ENCODE results near the gene CTDSPL. TPM values are rescaled to one million over a fixed set of nuclear protein-coding genes. Genes with fewer than 3 reads are reported as not detected.

CTDSPL gene
- total RNA-seq, 1 experiment from 2014 or later: 16.6 TPM

DNA sequence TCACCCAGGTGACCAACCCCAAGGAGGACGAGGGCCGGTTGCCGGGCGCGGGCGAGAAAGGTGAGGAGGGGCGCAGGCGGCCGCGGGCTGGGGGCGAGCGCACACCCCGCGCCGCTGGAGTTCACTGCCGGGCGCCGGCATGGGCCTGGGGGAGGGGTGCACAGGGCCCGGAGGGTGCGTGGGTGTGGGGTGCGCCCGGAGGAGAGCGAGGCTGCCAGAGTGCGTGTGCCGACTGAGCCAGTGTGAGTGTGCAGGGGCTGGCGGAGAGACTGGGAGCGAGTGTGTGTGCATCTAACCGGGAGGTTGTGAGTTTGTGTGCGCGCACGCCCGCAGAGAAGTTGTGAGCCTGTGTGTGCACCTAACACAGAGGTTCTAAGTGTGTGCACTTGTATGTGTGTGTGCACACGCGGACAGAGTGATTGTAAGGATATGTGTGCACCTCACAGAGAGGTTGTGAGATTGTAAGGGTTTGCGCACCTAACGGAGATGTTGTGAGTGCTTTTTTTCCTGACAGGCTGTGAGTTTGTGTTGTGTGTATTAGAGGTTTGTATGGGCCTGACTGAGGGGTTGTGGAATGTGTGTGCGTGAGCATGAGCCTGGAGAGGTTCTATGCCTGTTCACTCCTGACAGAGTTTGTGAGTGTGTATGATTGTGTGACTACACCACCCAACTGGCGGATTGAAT, 681 bp downstream of the CTDSPL start:
- H3K27me3 ChIP-seq (ENCODE audit: control insufficient read depth, insufficient read depth, low read length): no peaks in the 10 kb centered on the region
- H3K36me3 ChIP-seq (ENCODE audit: control insufficient read depth, insufficient read depth, low read length): no peaks in the 10 kb centered on the region
- POLR2A ChIA-PET: no interaction called here
- in situ Hi-C loops (cut with HindIII; ENCODE audit: low pct_unique_long_range_greater_than_20kb, low sequenced_read_pairs): no loop called here
- DNase-seq (ENCODE audit: low read depth, low spot score) (no peak), ATAC-seq (peak; percentile 47; the same call in 1 of the 2 replicates)
- BruUV-seq (replicated peaks): no TSS peak
- CTCF ChIA-PET: no interaction called here
- intact Hi-C loops (cut with micrococcal nuclease; ENCODE audit: unreplicated experiment): no loop called here
- no peaks in the 10 kb centered on the region for H3K9me3 ChIP-seq (ENCODE audit: control insufficient read depth, insufficient read depth, low read depth, low read length)
- peak overlapping the region; percentile 61 to 64 for H3K4me3 ChIP-seq (ENCODE audit: low read depth in 2 of 2, low read length in 2 of 2)
- H3K4me1 ChIP-seq (ENCODE audit: control insufficient read depth, insufficient read depth, low read length): peaks cover 26% of the 10 kb centered on the region
- TF ChIP-seq, protein P1, sequence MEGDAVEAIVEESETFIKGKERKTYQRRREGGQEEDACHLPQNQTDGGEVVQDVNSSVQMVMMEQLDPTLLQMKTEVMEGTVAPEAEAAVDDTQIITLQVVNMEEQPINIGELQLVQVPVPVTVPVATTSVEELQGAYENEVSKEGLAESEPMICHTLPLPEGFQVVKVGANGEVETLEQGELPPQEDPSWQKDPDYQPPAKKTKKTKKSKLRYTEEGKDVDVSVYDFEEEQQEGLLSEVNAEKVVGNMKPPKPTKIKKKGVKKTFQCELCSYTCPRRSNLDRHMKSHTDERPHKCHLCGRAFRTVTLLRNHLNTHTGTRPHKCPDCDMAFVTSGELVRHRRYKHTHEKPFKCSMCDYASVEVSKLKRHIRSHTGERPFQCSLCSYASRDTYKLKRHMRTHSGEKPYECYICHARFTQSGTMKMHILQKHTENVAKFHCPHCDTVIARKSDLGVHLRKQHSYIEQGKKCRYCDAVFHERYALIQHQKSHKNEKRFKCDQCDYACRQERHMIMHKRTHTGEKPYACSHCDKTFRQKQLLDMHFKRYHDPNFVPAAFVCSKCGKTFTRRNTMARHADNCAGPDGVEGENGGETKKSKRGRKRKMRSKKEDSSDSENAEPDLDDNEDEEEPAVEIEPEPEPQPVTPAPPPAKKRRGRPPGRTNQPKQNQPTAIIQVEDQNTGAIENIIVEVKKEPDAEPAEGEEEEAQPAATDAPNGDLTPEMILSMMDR (IDR thresholded peaks at IDR 0.05): no peak
- TF ChIP-seq POLR2AphosphoS5 (IDR thresholded peaks at IDR 0.05; ENCODE audit: low read depth, low read length) (no peak), SIN3A (IDR thresholded peaks at IDR 0.05; ENCODE audit: borderline replicate concordance, insufficient read depth, low read depth, low read length) (no peak), TCF7L2 (IDR thresholded peaks at IDR 0.05; ENCODE audit: low read depth, low read length) (no peak)
- TF ChIP-seq, protein P2, sequence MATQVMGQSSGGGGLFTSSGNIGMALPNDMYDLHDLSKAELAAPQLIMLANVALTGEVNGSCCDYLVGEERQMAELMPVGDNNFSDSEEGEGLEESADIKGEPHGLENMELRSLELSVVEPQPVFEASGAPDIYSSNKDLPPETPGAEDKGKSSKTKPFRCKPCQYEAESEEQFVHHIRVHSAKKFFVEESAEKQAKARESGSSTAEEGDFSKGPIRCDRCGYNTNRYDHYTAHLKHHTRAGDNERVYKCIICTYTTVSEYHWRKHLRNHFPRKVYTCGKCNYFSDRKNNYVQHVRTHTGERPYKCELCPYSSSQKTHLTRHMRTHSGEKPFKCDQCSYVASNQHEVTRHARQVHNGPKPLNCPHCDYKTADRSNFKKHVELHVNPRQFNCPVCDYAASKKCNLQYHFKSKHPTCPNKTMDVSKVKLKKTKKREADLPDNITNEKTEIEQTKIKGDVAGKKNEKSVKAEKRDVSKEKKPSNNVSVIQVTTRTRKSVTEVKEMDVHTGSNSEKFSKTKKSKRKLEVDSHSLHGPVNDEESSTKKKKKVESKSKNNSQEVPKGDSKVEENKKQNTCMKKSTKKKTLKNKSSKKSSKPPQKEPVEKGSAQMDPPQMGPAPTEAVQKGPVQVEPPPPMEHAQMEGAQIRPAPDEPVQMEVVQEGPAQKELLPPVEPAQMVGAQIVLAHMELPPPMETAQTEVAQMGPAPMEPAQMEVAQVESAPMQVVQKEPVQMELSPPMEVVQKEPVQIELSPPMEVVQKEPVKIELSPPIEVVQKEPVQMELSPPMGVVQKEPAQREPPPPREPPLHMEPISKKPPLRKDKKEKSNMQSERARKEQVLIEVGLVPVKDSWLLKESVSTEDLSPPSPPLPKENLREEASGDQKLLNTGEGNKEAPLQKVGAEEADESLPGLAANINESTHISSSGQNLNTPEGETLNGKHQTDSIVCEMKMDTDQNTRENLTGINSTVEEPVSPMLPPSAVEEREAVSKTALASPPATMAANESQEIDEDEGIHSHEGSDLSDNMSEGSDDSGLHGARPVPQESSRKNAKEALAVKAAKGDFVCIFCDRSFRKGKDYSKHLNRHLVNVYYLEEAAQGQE (IDR thresholded peaks at IDR 0.05; ENCODE audit: insufficient read depth in 1 of 2, low read depth in 2 of 2, low read length in 1 of 2): no peak
- peak overlapping the region; percentile 23; the same call in 1 of the 2 replicates for H3K27ac ChIP-seq (ENCODE audit: low read length)

DNA sequence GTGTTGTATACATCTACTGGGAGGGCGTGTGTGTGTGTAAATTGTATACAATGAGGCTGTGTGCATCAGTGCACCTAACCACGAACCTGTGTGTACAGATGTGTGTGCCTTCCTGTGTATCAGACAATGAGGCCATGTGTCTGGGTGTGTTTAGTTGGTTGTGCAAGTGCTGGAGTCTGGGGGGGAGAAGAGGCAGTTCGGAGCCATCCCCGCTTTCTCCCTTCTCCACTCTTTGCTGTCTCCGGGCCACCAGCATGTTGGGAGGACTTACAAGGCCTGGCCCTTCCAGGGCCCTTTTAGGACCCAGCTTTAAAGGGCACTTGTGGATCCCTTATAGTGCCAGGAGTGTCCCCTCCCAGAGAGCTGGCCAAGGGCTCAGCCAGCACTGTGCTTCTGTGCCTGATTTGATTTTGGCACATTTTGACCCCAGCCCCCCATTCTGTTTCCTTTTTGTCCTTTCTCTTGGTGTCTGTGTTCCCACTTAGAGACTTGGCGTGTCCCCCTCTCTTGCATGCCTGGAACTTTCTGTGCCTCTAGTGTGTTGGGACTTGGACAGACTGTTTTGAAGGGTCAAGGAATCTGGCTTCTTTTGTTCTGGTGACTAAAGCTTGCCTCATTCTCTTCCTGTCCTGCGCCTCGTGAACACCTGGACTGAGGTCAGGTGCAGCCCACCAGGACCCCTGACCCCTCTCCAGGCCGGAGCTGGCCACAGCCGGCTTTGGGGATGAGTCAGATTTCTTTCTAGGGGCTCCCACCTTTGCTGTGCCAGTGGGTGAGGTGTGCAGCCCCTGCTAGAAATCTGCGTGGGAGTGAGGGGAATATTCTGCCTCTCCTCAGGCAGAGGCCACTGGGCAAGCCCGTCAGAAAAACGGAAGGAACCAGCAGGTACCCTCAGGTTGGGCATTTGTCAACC, 1.5 kb downstream of the CTDSPL start:
- intact Hi-C loops (cut with micrococcal nuclease; ENCODE audit: unreplicated experiment): no loop called here
- BruUV-seq (replicated peaks): no TSS peak
- ATAC-seq: peak; percentile 31
- H3K36me3 ChIP-seq (ENCODE audit: control insufficient read depth, insufficient read depth, low read length): no peaks in the 10 kb centered on the region
- no peak for TF ChIP-seq SIN3A (IDR thresholded peaks at IDR 0.05; ENCODE audit: borderline replicate concordance, insufficient read depth, low read depth, low read length)
- no peak for TF ChIP-seq TCF7L2 (IDR thresholded peaks at IDR 0.05; ENCODE audit: low read depth, low read length)
- TF ChIP-seq POLR2AphosphoS5 (IDR thresholded peaks at IDR 0.05; ENCODE audit: low read depth, low read length): no peak
- TF ChIP-seq, protein P2 (IDR thresholded peaks at IDR 0.05; ENCODE audit: insufficient read depth in 1 of 2, low read depth in 2 of 2, low read length in 1 of 2): no peak
- TF ChIP-seq, protein P1 (IDR thresholded peaks at IDR 0.05): no peak
- H3K4me1 ChIP-seq (ENCODE audit: control insufficient read depth, insufficient read depth, low read length): peaks cover 26% of the 10 kb centered on the region
- H3K9me3 ChIP-seq (ENCODE audit: control insufficient read depth, insufficient read depth, low read depth, low read length): no peaks in the 10 kb centered on the region
- no peaks in the 10 kb centered on the region for H3K27me3 ChIP-seq (ENCODE audit: control insufficient read depth, insufficient read depth, low read length)
- ChIA-PET CTCF (no interaction called here), POLR2A (no interaction called here)
- peak overlapping the region; percentile 59; the same call in 1 of the 2 replicates for H3K27ac ChIP-seq (ENCODE audit: low read length)
- H3K4me3 ChIP-seq (ENCODE audit: low read depth in 2 of 2, low read length in 2 of 2): peak overlapping the region; percentile 61 to 64
- in situ Hi-C loops (cut with HindIII; ENCODE audit: low pct_unique_long_range_greater_than_20kb, low sequenced_read_pairs): no loop called here
- DNase-seq (ENCODE audit: low read depth, low spot score): no peak
